Muscle of back (tissue), 11 donors: ENCODE data around the gene RAP1B. TPM values are rescaled to one million over a fixed set of nuclear protein-coding genes. Genes with fewer than 3 reads are reported as not detected.
"Not testable (repeated sequence)": the region's sequence is repeated elsewhere in the genome, so short reads cannot be mapped to it uniquely, and the experiment has no call there.

Experiments
- DNase-seq, 3 donors: peaks; one replicate each; pipeline versions ENCODE4 v3.0.0 to v3.0.0-alpha.2; 2013
- polyA plus RNA-seq, 10 donors: library from polyadenylated mRNA; unstranded; fragments of 120-200 nt; gene quantifications; one replicate each; pipeline ENCODE4 v1.2.1, GENCODE V29; 2013; ENCODE audit not compliant: insufficient read length in 10 of 10

The RAP1B gene
- polyA plus RNA-seq, 10 donors: 108 to 148 (median 119) TPM

- no peak for DNase-seq
These were observed 21.8 kb downstream of the RAP1B start for GRCh38 chr12:68632486-68632885.

GRCh38 chr12:68633614-68634558 lies 23.2 kb downstream of the RAP1B start:
- no peak for DNase-seq

- no peak for DNase-seq
These were observed 25.6 kb downstream of the RAP1B start for GRCh38 chr12:68636268-68636667.

GRCh38 chr12:68637439-68637838 lies 26.7 kb downstream of the RAP1B start:
- DNase-seq: not testable (repeated sequence)

- DNase-seq: no peak
These were observed 27.5 kb downstream of the RAP1B start for GRCh38 chr12:68638171-68638570.

GRCh38 chr12:68638721-68639395 lies 28.2 kb downstream of the RAP1B start:
- no peak for DNase-seq

- DNase-seq: no peak
These were observed 28.7 kb downstream of the RAP1B start for GRCh38 chr12:68639396-68639767.

GRCh38 chr12:68641138-68641537 lies 30.4 kb downstream of the RAP1B start:
- no peak for DNase-seq

- DNase-seq: no peak
These were observed 35.8 kb downstream of the RAP1B start for GRCh38 chr12:68646484-68646883.

GRCh38 chr12:68647507-68647906 lies 36.8 kb downstream of the RAP1B start:
- DNase-seq: no peak

GRCh38 chr12:68648179-68648578 lies 37.5 kb downstream of the RAP1B start:
- no peak for DNase-seq

GRCh38 chr12:68665016-68665569 lies 54.4 kb downstream of the RAP1B start:
- peak in 1 of 3 donors; percentile 17 for DNase-seq

- DNase-seq: no peak
These were observed 56.6 kb downstream of the RAP1B start for GRCh38 chr12:68667291-68667690.

- DNase-seq: no peak
These were observed 57.2 kb downstream of the RAP1B start for GRCh38 chr12:68667896-68668295.

- no peak for DNase-seq
These were observed 60.5 kb downstream of the RAP1B start for GRCh38 chr12:68671179-68671578.

- no peak for DNase-seq
These were observed 63.1 kb downstream of the RAP1B start for GRCh38 chr12:68673788-68674187.

GRCh38 chr12:68674376-68674775 lies 63.7 kb downstream of the RAP1B start:
- DNase-seq: no peak

GRCh38 chr12:68675101-68675842 lies 64.6 kb downstream of the RAP1B start:
- DNase-seq: no peak

GRCh38 chr12:68676854-68677253 lies 66.2 kb downstream of the RAP1B start:
- not testable (repeated sequence) for DNase-seq

- DNase-seq: no peak
These were observed 75.5 kb downstream of the RAP1B start for GRCh38 chr12:68686262-68686594.

- peak; percentile 98 to 99 (median 98) for DNase-seq
These were observed 76.2 kb downstream of the RAP1B start, which contains the start of gene NUP107 for GRCh38 chr12:68686595-68687521. Gene NUP107, plus strand, starts transcription at chr12:68686978. Its CDS starts 88 bp downstream, at chr12:68687066.
